Lung (tissue), 13 donors: ENCODE data around the gene TMPRSS12. TPM values are rescaled to one million over a fixed set of nuclear protein-coding genes. Genes with fewer than 3 reads are reported as not detected.

ENCODE experiments used
- ATAC-seq: fragments of 200-7000 bp; cut with Tn5 transposase; one replicate; pipeline ENCODE4 v1.9.1; 2020; ENCODE audit warnings: moderate number of reproducible peaks; ENCODE audit not compliant: insufficient read depth, low FRiP score
- DNase-seq, 3 donors: peaks; one replicate each; pipeline ENCODE4 v3.0.0-alpha.2; 2013 to 2017
- H3K27ac ChIP-seq, 2 donors: one replicate each; pipeline ENCODE4 v1.5.1; 2013; ENCODE audit warnings: mild to moderate bottlenecking in 2 of 2, moderate library complexity in 2 of 2, control low read depth in 1 of 2, inconsistent platforms in 1 of 2, low read depth in 1 of 2, low read length in 1 of 2
- H3K27me3 ChIP-seq, 3 donors: one replicate each; pipeline ENCODE4 v1.5.1; 2013; ENCODE audit warnings: low read length in 2 of 3; ENCODE audit not compliant: control insufficient read depth in 3 of 3, insufficient read depth in 3 of 3
- H3K36me3 ChIP-seq, 4 donors: one replicate each; pipeline ENCODE4 v1.5.1; 2013; ENCODE audit warnings: low read length in 4 of 4, mild to moderate bottlenecking in 1 of 4, moderate library complexity in 1 of 4; ENCODE audit not compliant: control insufficient read depth in 4 of 4, insufficient read depth in 4 of 4
- H3K4me1 ChIP-seq, 5 donors: one replicate each; pipeline ENCODE4 v1.5.1; 2013; ENCODE audit warnings: low read length in 5 of 5, mild to moderate bottlenecking in 2 of 5, moderate library complexity in 1 of 5; ENCODE audit not compliant: control insufficient read depth in 5 of 5, insufficient read depth in 5 of 5
- H3K4me3 ChIP-seq: one replicate; pipeline ENCODE4 v1.5.1; 2013; ENCODE audit warnings: mild to moderate bottlenecking, control low read depth, moderate library complexity
- H3K9ac ChIP-seq, 2 donors: one replicate each; pipeline ENCODE4 v1.5.1; 2013; ENCODE audit warnings: low read length in 2 of 2, control low read depth in 1 of 2; ENCODE audit not compliant: insufficient read depth in 1 of 2
- H3K9me3 ChIP-seq, 4 donors: one replicate each; pipeline ENCODE4 v1.5.1; 2013; ENCODE audit warnings: low read length in 3 of 4, mild to moderate bottlenecking in 1 of 4, moderate library complexity in 1 of 4; ENCODE audit not compliant: control insufficient read depth in 4 of 4, insufficient read depth in 3 of 4
- CTCF ChIP-seq: IDR thresholded peaks from 2 replicates; pipeline ENCODE4 v1.5.1; 2012; ENCODE audit warnings: mild to moderate bottlenecking; ENCODE audit errors: control extremely low read depth, extremely low read depth
- WGBS, 2 donors: extraction: QIAGEN DNeasy Blood & Tissue Kit; methylation state at CpG; one replicate each; pipeline ENCODE4 v1.1.7; 2013; 5-methylcytosine and 5-hydroxymethylcytosine counted together
- polyA plus RNA-seq, 2 donors: library from polyadenylated mRNA; stranded (reverse); fragments of 200-250 nt; gene quantifications; one replicate each; pipeline ENCODE4 v1.2.1, GENCODE V29; 2013
- small RNA-seq: library from RNA; depleted of rRNA; stranded (forward); fragments of <200 nt; gene quantifications from one replicate; pipeline ENCODE3, GENCODE V24; 2014; ENCODE audit warnings: low replicate concordance
- total RNA-seq, 2 donors: library from RNA; depleted of rRNA in 1 of 2; stranded (reverse); fragments of >200 nt in 1 of 2; gene quantifications; one replicate each; pipeline ENCODE4 v1.2.1, GENCODE V29; 2014 to 2021
- donor health status: control.
- donor health status: control.
- donor health status: Bipolar disorder and iron deficiency.
- donor health status: healthy.
- donor health status: DM: yes; HTN: yes; CAD: no.

Gene TMPRSS12
- total and polyA plus RNA-seq, 4 donors, result not detected

DNA sequence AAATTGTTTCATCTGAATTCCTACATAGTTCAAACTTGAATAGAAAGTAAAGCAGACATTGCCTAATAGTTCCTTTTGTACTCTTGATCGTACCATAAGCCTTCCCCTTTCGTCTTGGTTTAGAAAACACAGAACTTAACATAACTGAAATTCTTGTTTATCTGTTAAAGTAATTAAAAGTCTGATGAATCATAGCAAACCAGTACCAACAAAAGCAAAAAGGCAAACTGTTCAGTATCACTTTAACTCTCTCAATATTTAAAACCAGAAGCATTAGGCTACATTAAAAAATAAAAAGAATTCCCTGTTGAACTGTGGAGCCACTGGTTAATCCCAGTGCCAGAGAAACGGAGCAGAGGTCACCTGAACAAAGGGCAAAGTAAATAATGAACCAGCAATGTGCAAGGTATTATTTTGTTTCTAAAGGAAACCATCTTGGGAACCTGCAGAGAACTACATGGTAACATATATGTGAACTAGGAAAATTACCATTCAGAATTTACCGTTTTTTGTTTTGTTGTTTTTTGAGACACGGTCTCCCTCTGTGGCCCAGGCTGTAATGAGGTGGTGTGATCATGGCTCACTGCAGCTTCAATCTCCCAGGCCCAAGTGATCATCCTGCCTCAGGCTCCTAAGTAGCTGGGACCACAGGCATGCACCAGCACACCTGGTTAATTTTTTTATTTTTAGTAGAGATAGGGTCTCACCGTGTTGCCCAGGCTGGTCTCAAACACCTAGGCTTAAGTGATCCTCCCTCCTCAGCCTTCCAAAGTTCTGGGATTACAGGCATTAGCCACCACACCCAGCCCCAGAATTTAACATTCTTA, 92.5 kb downstream of the TMPRSS12 start:
- Histone ChIP-seq H3K27ac (peak overlapping the region in 1 of 2 donors; percentile 82), H3K9me3 (peaks cover 0 to 9% (median 3%) of the 10 kb centered on the region in 4 donors), H3K27me3 (no peaks in the 10 kb centered on the region), H3K36me3 (peaks cover 0 to 14% (median 7%) of the 10 kb centered on the region in 4 donors), H3K4me3 (no peak overlapping the region), H3K9ac (no peak overlapping the region), H3K4me1 (peaks cover 0 to 12% (median 5%) of the 10 kb centered on the region in 5 donors)
- peak in 1 of 3 donors; percentile 52 for DNase-seq
- 50 to 51% methylated on average over 6 of the region's 6 CpGs for WGBS, 2 donors
- no peak for ATAC-seq
- no peak for TF ChIP-seq CTCF

DNA sequence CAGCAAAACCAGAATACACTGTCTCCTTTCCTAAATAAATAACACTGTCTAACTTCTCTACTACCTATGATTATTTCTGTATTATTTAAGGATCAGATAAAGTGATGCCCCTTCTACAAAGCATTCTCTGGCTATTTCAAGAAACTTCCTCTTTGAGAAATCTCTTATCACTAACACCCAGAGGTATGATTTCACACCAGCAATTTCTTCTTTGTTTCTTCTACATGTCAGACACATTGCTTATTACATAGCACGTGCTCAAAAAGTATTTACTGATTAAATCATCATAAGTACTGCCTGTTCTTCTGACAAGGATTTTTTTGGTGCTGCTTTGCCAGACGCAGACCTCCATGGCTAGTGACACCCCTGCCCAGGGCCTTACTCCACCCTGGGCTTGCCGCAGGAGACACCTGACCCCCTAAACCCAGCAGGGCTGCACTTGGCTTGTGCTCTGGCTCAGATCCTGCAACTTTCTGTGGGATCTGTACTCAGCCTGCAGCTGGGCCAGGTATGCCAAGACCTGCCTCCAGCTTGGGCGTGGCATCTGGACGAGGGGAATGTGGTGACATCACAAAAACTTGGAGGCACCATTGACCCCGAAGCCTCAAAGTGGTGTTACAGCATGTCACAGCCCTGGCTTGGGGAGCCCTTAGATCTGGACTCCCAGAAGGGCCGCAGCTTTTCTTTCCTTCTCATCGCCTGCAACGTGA, 94.2 kb downstream of the TMPRSS12 start:
- no peak overlapping the region for H3K27ac ChIP-seq
- H3K4me1 ChIP-seq, result peaks cover 0 to 12% (median 5%) of the 10 kb centered on the region in 5 donors
- H3K36me3 ChIP-seq, result peaks cover 0 to 9% (median 6%) of the 10 kb centered on the region in 4 donors
- peaks cover 0 to 9% (median 3%) of the 10 kb centered on the region in 4 donors for H3K9me3 ChIP-seq
- WGBS, 2 donors, result 77 to 80% methylated on average over 9 of the region's 9 CpGs
- no peaks in the 10 kb centered on the region for H3K27me3 ChIP-seq
- ATAC-seq (no peak), DNase-seq (no peak)
- no peak for TF ChIP-seq CTCF
- H3K4me3 ChIP-seq, result no peak overlapping the region
- no peak overlapping the region for H3K9ac ChIP-seq

Small RNA genes within 50 kb of the gene (small RNA-seq; reads per million reads assigned to genes)
- gene AC013244.2 (not detected), gene RN7SL519P (not detected)

Other genes starting within 250 kb of the TMPRSS12 start
- 10 to 100 TPM; 28.5 to 54.1 TPM for gene ATF1, start 78.8 kb upstream of the TMPRSS12 start, total RNA-seq
- gene ATF1, start 78.8 kb upstream of the TMPRSS12 start, polyA plus RNA-seq, result 10 to 100 TPM in 1 of 2 donors, 1 to 10 TPM in 1; 7.7 to 16.1 TPM
- not detected for gene HIGD1C, start 109.6 kb downstream of the TMPRSS12 start, total RNA-seq
- not detected for gene HIGD1C, start 109.6 kb downstream of the TMPRSS12 start, polyA plus RNA-seq
- gene SLC11A2, start 183.5 kb downstream of the TMPRSS12 start, total RNA-seq, result 100 to 1,000 TPM; 112 to 129 TPM
- 10 to 100 TPM; 29.2 to 69.2 TPM for gene SLC11A2, start 183.5 kb downstream of the TMPRSS12 start, polyA plus RNA-seq
- 10 to 100 TPM; 45.2 to 81.6 TPM for gene LETMD1, start 205.4 kb downstream of the TMPRSS12 start, total RNA-seq
- 10 to 100 TPM; 29.9 to 52.0 TPM for gene LETMD1, start 205.4 kb downstream of the TMPRSS12 start, polyA plus RNA-seq
- 10 to 100 TPM; 29.1 to 29.9 TPM for gene CSRNP2, start 240.7 kb downstream of the TMPRSS12 start, total RNA-seq
- gene CSRNP2, start 240.7 kb downstream of the TMPRSS12 start, polyA plus RNA-seq, result 10 to 100 TPM; 10.7 to 12.0 TPM